ENCODE measurements around the gene PEA15.

- TF ChIP-seq POLR2A (IDR thresholded peaks at IDR 0.05; ENCODE audit: low read length) = no peak
- no peak for TF ChIP-seq GATA1 (IDR thresholded peaks at IDR 0.05; ENCODE audit: low read depth, low read length)
Measured at GRCh38 chr1:160226623-160227022, 21.4 kb downstream of the PEA15 start.
